RWPE1 (cell line): Measurements from ENCODE around the gene AKR1D1.

ENCODE experiments used
- CTCF ChIA-PET: fragments of 350-600 bp; sonication (Branson Sonifier 250); formaldehyde crosslinking; extraction: SDS; loops from one replicate; lab custom pipeline; 2021; lab: Yijun Ruan, JAX
- POLR2A ChIA-PET: fragments of 400-600 bp; formaldehyde crosslinking; extraction: SDS; loops from one replicate; lab custom pipeline; 2020; ENCODE audit warnings: antibody characterized with exemption; ENCODE audit not compliant: low non-redundant PET; lab: Yijun Ruan, JAX
- DNase-seq: peaks from one replicate; pipeline ENCODE4 v3.0.0; 2012; ENCODE audit warnings: low spot score
- H3K27ac ChIP-seq: fragments of 450-650 bp; 2 replicates; pipeline ENCODE4 v1.5.1; 2017
- CTCF ChIP-seq: fragments of 450-650 bp; conservative IDR thresholded peaks from 2 replicates; pipeline ENCODE4 v1.5.1; 2017; ENCODE audit warnings: low read depth, mild to moderate bottlenecking

The AKR1D1 gene

DNA sequence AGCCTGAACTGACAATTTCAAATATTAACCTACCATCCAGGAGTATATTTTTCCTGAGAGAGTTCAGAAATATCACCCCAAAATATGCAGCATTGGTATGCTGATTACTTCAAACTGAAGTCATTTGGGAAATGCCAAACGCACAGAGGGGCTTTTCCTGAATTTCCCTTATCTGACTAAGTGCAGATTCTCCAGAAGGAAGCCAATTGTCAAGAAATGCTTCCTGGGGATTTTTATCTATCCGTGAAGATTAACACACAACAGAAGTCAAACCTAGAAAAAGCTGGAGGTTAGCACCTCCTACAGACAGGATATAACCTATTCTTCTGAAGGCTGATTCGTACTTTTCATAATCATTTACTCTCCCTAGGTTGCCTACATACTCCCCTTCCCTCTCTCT lies 91.0 kb downstream of the AKR1D1 start:
- CTCF ChIA-PET = no interaction called here
- no peak for DNase-seq
- POLR2A ChIA-PET = no interaction called here
- TF ChIP-seq CTCF = no peak
- no peak overlapping the region for H3K27ac ChIP-seq

GRCh38 chr7:138167869-138168296 lies 91.6 kb downstream of the AKR1D1 start:
- no peak overlapping the region for H3K27ac ChIP-seq
- POLR2A ChIA-PET = no interaction called here
- CTCF ChIA-PET = no interaction called here
- DNase-seq = no peak
- no peak for TF ChIP-seq CTCF
